Measurements from ENCODE around the gene PRMT7. TPM values are rescaled to one million over a fixed set of nuclear protein-coding genes. Genes with fewer than 3 reads are reported as not detected.

The PRMT7 gene
- total and polyA plus RNA-seq, 10 donors: 25.0 to 66.4 (median 42.0) TPM

DNA sequence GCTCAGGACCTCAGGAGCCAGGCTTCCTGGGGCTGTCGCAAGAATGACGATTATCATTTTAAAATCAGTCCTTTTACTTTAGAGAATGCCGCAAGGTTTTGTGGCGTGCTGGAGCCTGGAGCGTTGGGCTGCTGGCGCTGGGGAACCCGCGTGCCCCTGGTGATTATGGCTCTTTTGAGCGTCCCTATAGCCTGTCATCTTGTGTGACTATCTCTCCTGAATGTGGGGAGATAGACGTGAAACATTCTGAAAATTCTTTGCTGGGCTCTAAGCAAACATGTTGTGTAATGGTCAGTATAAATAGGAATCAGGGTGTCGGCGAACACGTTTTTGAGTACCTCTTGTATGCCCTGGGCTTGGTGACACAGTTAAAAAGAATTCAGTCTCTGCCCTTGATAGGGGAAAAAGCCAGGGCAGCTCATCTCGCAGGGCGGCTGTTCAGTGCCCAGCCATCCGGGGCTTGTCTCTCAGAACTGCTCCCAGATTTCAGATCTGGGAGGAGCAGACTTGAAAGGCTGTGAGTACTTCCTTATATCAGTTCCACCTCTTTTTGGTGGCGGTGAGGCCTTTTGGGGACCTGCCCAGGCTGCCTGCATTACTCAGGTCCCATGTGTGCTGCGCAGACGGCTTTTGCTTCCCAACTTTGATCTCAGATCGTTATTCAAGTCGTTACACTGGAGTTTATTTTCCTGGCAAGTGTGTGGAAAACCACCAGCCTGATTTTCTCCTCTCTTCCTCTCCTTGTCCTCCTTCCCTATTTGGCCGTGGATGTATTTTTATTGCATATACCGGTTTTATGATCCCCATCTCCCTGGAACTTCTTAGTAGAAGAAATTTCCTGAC, 45.5 kb upstream of the PRMT7 start:
- 4 to 10% (median 8%) methylated on average over 21 to 23 of the region's 23 CpGs for WGBS, 5 donors
- Histone ChIP-seq H3K36me3 (peaks cover 0 to 33% (median 8%) of the 10 kb centered on the region in 6 donors), H3K9me3 (no peaks in the 10 kb centered on the region), H3K27ac (peak overlapping the region; percentile 85 to 97 (median 94)), H3K4me3 (peak overlapping the region; percentile 77 to 95 (median 84)), H3K4me1 (peaks cover 7 to 84% (median 50%) of the 10 kb centered on the region in 6 donors), H3K27me3 (replicated peaks in 1 of 7) (no peaks in the 10 kb centered on the region)
- DNase-seq: no peak
- intact Hi-C loops (cut with DNase I; ENCODE audit: low total_unique reads): loop anchor here (5.0 kb wide), 1 partner anchor 42 kb away; no protein-coding TSS in a partner anchor
- peak in 2 of 3 donors; percentile 0 to 27 for TF ChIP-seq POLR2AphosphoS5 (IDR thresholded peaks at IDR 0.05)
- TF ChIP-seq, protein P1, sequence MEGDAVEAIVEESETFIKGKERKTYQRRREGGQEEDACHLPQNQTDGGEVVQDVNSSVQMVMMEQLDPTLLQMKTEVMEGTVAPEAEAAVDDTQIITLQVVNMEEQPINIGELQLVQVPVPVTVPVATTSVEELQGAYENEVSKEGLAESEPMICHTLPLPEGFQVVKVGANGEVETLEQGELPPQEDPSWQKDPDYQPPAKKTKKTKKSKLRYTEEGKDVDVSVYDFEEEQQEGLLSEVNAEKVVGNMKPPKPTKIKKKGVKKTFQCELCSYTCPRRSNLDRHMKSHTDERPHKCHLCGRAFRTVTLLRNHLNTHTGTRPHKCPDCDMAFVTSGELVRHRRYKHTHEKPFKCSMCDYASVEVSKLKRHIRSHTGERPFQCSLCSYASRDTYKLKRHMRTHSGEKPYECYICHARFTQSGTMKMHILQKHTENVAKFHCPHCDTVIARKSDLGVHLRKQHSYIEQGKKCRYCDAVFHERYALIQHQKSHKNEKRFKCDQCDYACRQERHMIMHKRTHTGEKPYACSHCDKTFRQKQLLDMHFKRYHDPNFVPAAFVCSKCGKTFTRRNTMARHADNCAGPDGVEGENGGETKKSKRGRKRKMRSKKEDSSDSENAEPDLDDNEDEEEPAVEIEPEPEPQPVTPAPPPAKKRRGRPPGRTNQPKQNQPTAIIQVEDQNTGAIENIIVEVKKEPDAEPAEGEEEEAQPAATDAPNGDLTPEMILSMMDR (IDR thresholded peaks at IDR 0.05 in 8 of 11, conservative IDR thresholded peaks at IDR 0.05 in 3 of 11): no peak

DNA sequence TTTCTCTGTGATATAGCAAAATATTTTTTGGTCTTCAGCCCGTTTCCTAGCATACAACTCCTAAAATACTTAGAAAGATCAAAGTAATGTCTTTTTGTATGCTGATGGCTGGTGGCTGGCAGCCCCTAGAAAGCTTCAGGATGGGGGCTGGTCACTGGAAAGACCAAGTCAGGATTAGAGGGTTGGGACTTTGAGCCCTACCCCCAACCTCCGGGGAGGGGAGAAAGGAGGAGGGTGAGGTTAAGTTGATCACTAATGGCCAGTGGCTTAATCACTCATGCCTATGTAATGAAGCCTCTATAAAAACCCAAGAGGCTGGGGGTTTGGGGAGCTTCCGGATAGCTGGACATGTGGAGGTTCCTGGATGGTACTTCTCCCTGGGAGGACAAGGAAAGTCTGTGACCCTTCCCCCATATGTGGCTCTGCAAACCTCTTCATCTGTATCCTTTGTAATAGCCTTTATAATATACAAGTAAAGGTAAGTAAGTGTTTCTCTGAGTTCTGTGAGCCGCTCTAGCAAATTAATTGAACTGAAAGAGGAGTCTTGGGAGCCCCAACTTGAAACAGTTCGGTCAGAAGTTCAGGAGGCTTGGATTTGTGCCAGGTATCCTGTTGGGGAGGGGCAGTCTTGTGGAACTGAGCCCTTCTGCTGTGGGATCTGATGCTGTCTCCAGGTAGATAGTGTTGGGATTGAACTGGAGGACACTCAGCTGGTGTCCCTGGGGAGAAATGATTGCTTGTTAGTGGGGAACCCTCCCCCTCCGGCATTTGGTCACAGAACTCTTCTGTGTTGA, 43.0 kb upstream of the PRMT7 start:
- H3K9me3 ChIP-seq: no peaks in the 10 kb centered on the region
- intact Hi-C loops (cut with DNase I; ENCODE audit: low total_unique reads): loop anchor here (5.0 kb wide), 1 partner anchor 39 kb away; no protein-coding TSS in a partner anchor
- DNase-seq: no peak
- H3K27ac ChIP-seq: peak overlapping the region in 1 of 8 donors; percentile 32
- no peaks in the 10 kb centered on the region for H3K27me3 ChIP-seq (replicated peaks in 1 of 7)
- no peak overlapping the region for H3K4me3 ChIP-seq
- WGBS, 5 donors: 79 to 86% (median 83%) methylated on average over 6 of the region's 6 CpGs
- TF ChIP-seq POLR2A (IDR thresholded peaks at IDR 0.05) (no peak), POLR2AphosphoS5 (IDR thresholded peaks at IDR 0.05) (no peak)
- TF ChIP-seq, protein P1 (IDR thresholded peaks at IDR 0.05 in 8 of 11, conservative IDR thresholded peaks at IDR 0.05 in 3 of 11): no peak
- peaks cover 14 to 94% (median 54%) of the 10 kb centered on the region in 6 donors for H3K4me1 ChIP-seq
- H3K36me3 ChIP-seq: peaks cover 0 to 47% (median 6%) of the 10 kb centered on the region in 6 donors

GRCh38 chr16:68269793-68270192, 41.0 kb upstream of the PRMT7 start:
- TF ChIP-seq, protein P1 (IDR thresholded peaks at IDR 0.05 in 8 of 11, conservative IDR thresholded peaks at IDR 0.05 in 3 of 11): no peak
- TF ChIP-seq POLR2AphosphoS5 (IDR thresholded peaks at IDR 0.05) (no peak), POLR2A (IDR thresholded peaks at IDR 0.05) (no peak)
- no peak overlapping the region for H3K27ac ChIP-seq
- H3K9me3 ChIP-seq: no peaks in the 10 kb centered on the region
- DNase-seq: no peak
- intact Hi-C loops (cut with DNase I; ENCODE audit: low total_unique reads): loop anchor here (5.0 kb wide), 1 partner anchor 38 kb away; no protein-coding TSS in a partner anchor
- peaks cover 0 to 67% (median 16%) of the 10 kb centered on the region in 6 donors for H3K36me3 ChIP-seq
- H3K4me3 ChIP-seq: no peak overlapping the region
- 90 to 97% (median 94%) methylated on average over 4 of the region's 4 CpGs for WGBS, 5 donors
- H3K4me1 ChIP-seq: peaks cover 21 to 98% (median 63%) of the 10 kb centered on the region in 6 donors
- no peaks in the 10 kb centered on the region for H3K27me3 ChIP-seq (replicated peaks in 1 of 7)
